GM12891 (cell line): ENCODE measurements around the gene PTGFRN.

Experiments
- PAX5 ChIP-seq: IDR thresholded peaks from 2 replicates; pipeline ENCODE4 v1.6.1; 2011; ENCODE audit warnings: low read length, moderate library complexity, mild to moderate bottlenecking; ENCODE audit not compliant: insufficient read depth, severe bottlenecking
- POLR2A ChIP-seq: IDR thresholded peaks from 2 replicates; pipeline ENCODE4 v1.6.1; 2011; ENCODE audit warnings: low read depth, low read length, control low read depth
- POLR2AphosphoS5 ChIP-seq: IDR thresholded peaks from 2 replicates; pipeline ENCODE4 v1.6.1; 2011; ENCODE audit warnings: low read depth, low read length, control low read depth
- SPI1 ChIP-seq: IDR thresholded peaks from 2 replicates; pipeline ENCODE4 v1.6.1; 2011; ENCODE audit warnings: low read depth, low read length, control low read depth
- TAF1 ChIP-seq: IDR thresholded peaks from 2 replicates; pipeline ENCODE4 v1.6.1; 2011; ENCODE audit warnings: low read depth, low read length, control low read depth

GRCh38 chr1:116988248-116988647 is 78.5 kb downstream of the PTGFRN start:
- TF ChIP-seq POLR2AphosphoS5 (no peak), POLR2A (no peak), PAX5 (no peak), SPI1 (no peak), TAF1 (no peak)
